PFSK-1 (cell line): Measurements from ENCODE around the gene MAP3K3.
A peak's percentile ranks its signal among the peaks of the same experiment; 100 is the strongest.

Experiments used
- FOXP2 ChIP-seq: optimal IDR thresholded peaks from 2 replicates; pipeline ENCODE3; 2011; ENCODE audit warnings: borderline replicate concordance, control low read depth, inconsistent platforms; ENCODE audit not compliant: insufficient read depth; ENCODE audit errors: extremely low read length, extremely low read depth
- POLR2AphosphoS5 ChIP-seq: IDR thresholded peaks from 2 replicates; pipeline ENCODE4 v1.6.1; 2012; ENCODE audit warnings: low read depth, mild to moderate bottlenecking, control low read depth, low read length, moderate library complexity
- REST ChIP-seq, 2 experiments: IDR thresholded peaks; 2 replicates each; pipeline versions ENCODE4 v1.6.1 to v1.8.0; 2011 to 2012; ENCODE audit warnings: low read depth in 2 of 2, low read length in 2 of 2, control low read depth in 1 of 2, inconsistent platforms in 1 of 2, mild to moderate bottlenecking in 1 of 2, moderate library complexity in 1 of 2; ENCODE audit not compliant: insufficient read depth in 1 of 2
- SIN3A ChIP-seq: IDR thresholded peaks from 2 replicates; pipeline ENCODE4 v1.6.1; 2012; ENCODE audit warnings: mild to moderate bottlenecking, low read length, moderate library complexity, borderline replicate concordance; ENCODE audit not compliant: insufficient read depth
- TAF1 ChIP-seq: IDR thresholded peaks from 2 replicates; pipeline ENCODE4 v1.6.1; 2012; ENCODE audit warnings: low read length, control low read depth, borderline replicate concordance; ENCODE audit not compliant: insufficient read depth

The MAP3K3 gene

GRCh38 chr17:63740464-63741142, 118.4 kb downstream of the MAP3K3 start:
- TF ChIP-seq POLR2AphosphoS5 = no peak
- no peak for TF ChIP-seq REST (IDR thresholded peaks at IDR 0.05; ENCODE audit: insufficient read depth in 1 of 2, low read depth in 2 of 2, low read length in 2 of 2)
- TF ChIP-seq TAF1 = no peak
- TF ChIP-seq SIN3A = no peak
- no peak for TF ChIP-seq FOXP2

- TF ChIP-seq FOXP2 (no peak), SIN3A (no peak), TAF1 (no peak), REST (IDR thresholded peaks at IDR 0.05; ENCODE audit: insufficient read depth in 1 of 2, low read depth in 2 of 2, low read length in 2 of 2) (no peak), POLR2AphosphoS5 (no peak)
These were observed 118.9 kb downstream of the MAP3K3 start for GRCh38 chr17:63741143-63741407.

GRCh38 chr17:63741408-63742173, 119.4 kb downstream of the MAP3K3 start, which contains the start of gene STRADA:
Gene STRADA (minus strand): TSS chr17:63741799. CDS start chr17:63728369, 13,430 bp downstream.
- TF ChIP-seq TAF1 = peak; percentile 81; the same call in 1 of the 2 replicates
- TF ChIP-seq REST (IDR thresholded peaks at IDR 0.05; ENCODE audit: insufficient read depth in 1 of 2, low read depth in 2 of 2, low read length in 2 of 2) = peak in 1 of 2 experiments; percentile 61; a peak in 2 of 4 replicates
- TF ChIP-seq SIN3A = peak; percentile 85; the same call in 1 of the 2 replicates
- TF ChIP-seq POLR2AphosphoS5 = peak; percentile 97
- peak; percentile 91 for TF ChIP-seq FOXP2
